ENCODE measurements around the gene NRCAM.

Gene NRCAM

GRCh38 chr7:108449521-108449920, 6.7 kb downstream of the NRCAM start:
- H3K27me3 ChIP-seq (ENCODE audit: insufficient read depth, low read length) = peaks cover 17% of the 10 kb centered on the region
- no peak overlapping the region for H3K4me3 ChIP-seq (ENCODE audit: low read length)
- H3K9me3 ChIP-seq (ENCODE audit: insufficient read depth, low read depth, low read length) = no peaks in the 10 kb centered on the region
- no peak overlapping the region; the same call in 1 of the 2 replicates for H3K27ac ChIP-seq (ENCODE audit: low read depth, low read length)
- peaks cover 26% of the 10 kb centered on the region for H3K4me1 ChIP-seq (ENCODE audit: insufficient read depth, low read length)
- H3K36me3 ChIP-seq (ENCODE audit: insufficient read depth, low read length) = no peaks in the 10 kb centered on the region
- no peak overlapping the region for H3K9ac ChIP-seq (ENCODE audit: low read depth, low read length)

GRCh38 chr7:108448584-108449505, 7.4 kb downstream of the NRCAM start:
- 84% methylated on average over 9 of the region's 11 CpGs for WGBS
- H3K4me1 ChIP-seq (ENCODE audit: insufficient read depth, low read length) = peaks cover 19% of the 10 kb centered on the region
- H3K4me3 ChIP-seq (ENCODE audit: low read length) = no peak overlapping the region; the same call in 1 of the 2 replicates
- H3K27ac ChIP-seq (ENCODE audit: low read depth, low read length) = peak overlapping the region; percentile 1; the same call in 1 of the 2 replicates
- H3K27me3 ChIP-seq (ENCODE audit: insufficient read depth, low read length) = peaks cover 10% of the 10 kb centered on the region
- H3K36me3 ChIP-seq (ENCODE audit: insufficient read depth, low read length) = no peaks in the 10 kb centered on the region
- H3K9me3 ChIP-seq (ENCODE audit: insufficient read depth, low read depth, low read length) = no peaks in the 10 kb centered on the region
- H3K9ac ChIP-seq (ENCODE audit: low read depth, low read length) = no peak overlapping the region

- 84% methylated on average over 5 of the region's 5 CpGs for WGBS
- Histone ChIP-seq H3K36me3 (ENCODE audit: insufficient read depth, low read length) (no peaks in the 10 kb centered on the region), H3K4me1 (ENCODE audit: insufficient read depth, low read length) (peaks cover 3% of the 10 kb centered on the region; the same call in 1 of the 2 replicates), H3K9ac (ENCODE audit: low read depth, low read length) (no peak overlapping the region), H3K9me3 (ENCODE audit: insufficient read depth, low read depth, low read length) (no peaks in the 10 kb centered on the region), H3K27ac (ENCODE audit: low read depth, low read length) (no peak overlapping the region), H3K4me3 (ENCODE audit: low read length) (no peak overlapping the region), H3K27me3 (ENCODE audit: insufficient read depth, low read length) (no peaks in the 10 kb centered on the region)
Observed at GRCh38 chr7:108442039-108442568, 14.1 kb downstream of the NRCAM start.

GRCh38 chr7:108441392-108441955, 14.8 kb downstream of the NRCAM start:
- H3K9ac ChIP-seq (ENCODE audit: low read depth, low read length) = no peak overlapping the region
- no peaks in the 10 kb centered on the region for H3K36me3 ChIP-seq (ENCODE audit: insufficient read depth, low read length)
- 95% methylated on average over 3 of the region's 4 CpGs for WGBS
- H3K27me3 ChIP-seq (ENCODE audit: insufficient read depth, low read length) = no peaks in the 10 kb centered on the region
- H3K4me3 ChIP-seq (ENCODE audit: low read length) = no peak overlapping the region
- H3K4me1 ChIP-seq (ENCODE audit: insufficient read depth, low read length) = peaks cover 3% of the 10 kb centered on the region; the same call in 1 of the 2 replicates
- H3K9me3 ChIP-seq (ENCODE audit: insufficient read depth, low read depth, low read length) = no peaks in the 10 kb centered on the region
- no peak overlapping the region for H3K27ac ChIP-seq (ENCODE audit: low read depth, low read length)

- WGBS = 92% methylated on average over 3 of the region's 3 CpGs
- no peaks in the 10 kb centered on the region for H3K36me3 ChIP-seq (ENCODE audit: insufficient read depth, low read length)
- H3K9me3 ChIP-seq (ENCODE audit: insufficient read depth, low read depth, low read length) = no peaks in the 10 kb centered on the region
- no peaks in the 10 kb centered on the region for H3K27me3 ChIP-seq (ENCODE audit: insufficient read depth, low read length)
- H3K27ac ChIP-seq (ENCODE audit: low read depth, low read length) = no peak overlapping the region
- no peak overlapping the region for H3K4me3 ChIP-seq (ENCODE audit: low read length)
- peak overlapping the region; percentile 19; the same call in 1 of the 2 replicates for H3K9ac ChIP-seq (ENCODE audit: low read depth, low read length)
- peaks cover 3% of the 10 kb centered on the region; the same call in 1 of the 2 replicates for H3K4me1 ChIP-seq (ENCODE audit: insufficient read depth, low read length)
Observed at GRCh38 chr7:108440613-108441012, 15.6 kb downstream of the NRCAM start.

GRCh38 chr7:108436906-108437305, 19.3 kb downstream of the NRCAM start:
- H3K4me1 ChIP-seq (ENCODE audit: insufficient read depth, low read length) = peaks cover 3% of the 10 kb centered on the region; the same call in 1 of the 2 replicates
- H3K36me3 ChIP-seq (ENCODE audit: insufficient read depth, low read length) = no peaks in the 10 kb centered on the region
- H3K27me3 ChIP-seq (ENCODE audit: insufficient read depth, low read length) = no peaks in the 10 kb centered on the region
- H3K27ac ChIP-seq (ENCODE audit: low read depth, low read length) = no peak overlapping the region
- no peak overlapping the region for H3K4me3 ChIP-seq (ENCODE audit: low read length)
- no peaks in the 10 kb centered on the region; the same call in 1 of the 2 replicates for H3K9me3 ChIP-seq (ENCODE audit: insufficient read depth, low read depth, low read length)
- H3K9ac ChIP-seq (ENCODE audit: low read depth, low read length) = no peak overlapping the region
- WGBS = 84% methylated on average over 3 of the region's 3 CpGs

- Histone ChIP-seq H3K27ac (ENCODE audit: low read depth, low read length) (no peak overlapping the region), H3K36me3 (ENCODE audit: insufficient read depth, low read length) (no peaks in the 10 kb centered on the region), H3K9me3 (ENCODE audit: insufficient read depth, low read depth, low read length) (no peaks in the 10 kb centered on the region; the same call in 1 of the 2 replicates), H3K27me3 (ENCODE audit: insufficient read depth, low read length) (no peaks in the 10 kb centered on the region), H3K4me1 (ENCODE audit: insufficient read depth, low read length) (no peaks in the 10 kb centered on the region), H3K9ac (ENCODE audit: low read depth, low read length) (no peak overlapping the region), H3K4me3 (ENCODE audit: low read length) (no peak overlapping the region)
- WGBS = 93% methylated on average over 2 of the region's 2 CpGs
Observed at GRCh38 chr7:108434010-108434409, 22.2 kb downstream of the NRCAM start.

GRCh38 chr7:108431099-108431498, 25.1 kb downstream of the NRCAM start:
- no peak overlapping the region for H3K4me3 ChIP-seq (ENCODE audit: low read length)
- no peaks in the 10 kb centered on the region for H3K27me3 ChIP-seq (ENCODE audit: insufficient read depth, low read length)
- no peaks in the 10 kb centered on the region for H3K4me1 ChIP-seq (ENCODE audit: insufficient read depth, low read length)
- no peaks in the 10 kb centered on the region; the same call in 1 of the 2 replicates for H3K9me3 ChIP-seq (ENCODE audit: insufficient read depth, low read depth, low read length)
- H3K9ac ChIP-seq (ENCODE audit: low read depth, low read length) = no peak overlapping the region
- no peaks in the 10 kb centered on the region for H3K36me3 ChIP-seq (ENCODE audit: insufficient read depth, low read length)
- no peak overlapping the region for H3K27ac ChIP-seq (ENCODE audit: low read depth, low read length)
- WGBS = 89% methylated on average over 1 of the region's 1 CpG

- WGBS = 92% methylated on average over 1 of the region's 1 CpG
Observed at GRCh38 chr7:108430664-108431063, 25.6 kb downstream of the NRCAM start.

GRCh38 chr7:108427766-108428165, 28.5 kb downstream of the NRCAM start:
- H3K27me3 ChIP-seq (ENCODE audit: insufficient read depth, low read length) = no peaks in the 10 kb centered on the region
- H3K4me1 ChIP-seq (ENCODE audit: insufficient read depth, low read length) = no peaks in the 10 kb centered on the region
- 80% methylated on average over 1 of the region's 1 CpG for WGBS
- no peaks in the 10 kb centered on the region for H3K9me3 ChIP-seq (ENCODE audit: insufficient read depth, low read depth, low read length)
- no peak overlapping the region for H3K9ac ChIP-seq (ENCODE audit: low read depth, low read length)
- H3K36me3 ChIP-seq (ENCODE audit: insufficient read depth, low read length) = no peaks in the 10 kb centered on the region
- H3K27ac ChIP-seq (ENCODE audit: low read depth, low read length) = no peak overlapping the region
- H3K4me3 ChIP-seq (ENCODE audit: low read length) = no peak overlapping the region

More at GRCh38 chr7:108430664-108431063, 25.6 kb downstream of the NRCAM start:
- Histone ChIP-seq H3K4me1 (ENCODE audit: insufficient read depth, low read length) (no peaks in the 10 kb centered on the region), H3K9me3 (ENCODE audit: insufficient read depth, low read depth, low read length) (no peaks in the 10 kb centered on the region; the same call in 1 of the 2 replicates), H3K4me3 (ENCODE audit: low read length) (no peak overlapping the region), H3K9ac (ENCODE audit: low read depth, low read length) (no peak overlapping the region), H3K27me3 (ENCODE audit: insufficient read depth, low read length) (no peaks in the 10 kb centered on the region), H3K36me3 (ENCODE audit: insufficient read depth, low read length) (no peaks in the 10 kb centered on the region), H3K27ac (ENCODE audit: low read depth, low read length) (no peak overlapping the region)

GRCh38 chr7:108425714-108426275, 30.4 kb downstream of the NRCAM start:
- Histone ChIP-seq H3K9ac (ENCODE audit: low read depth, low read length) (no peak overlapping the region), H3K27ac (ENCODE audit: low read depth, low read length) (no peak overlapping the region), H3K9me3 (ENCODE audit: insufficient read depth, low read depth, low read length) (no peaks in the 10 kb centered on the region), H3K36me3 (ENCODE audit: insufficient read depth, low read length) (no peaks in the 10 kb centered on the region), H3K4me1 (ENCODE audit: insufficient read depth, low read length) (peaks cover 3% of the 10 kb centered on the region; the same call in 1 of the 2 replicates), H3K4me3 (ENCODE audit: low read length) (no peak overlapping the region), H3K27me3 (ENCODE audit: insufficient read depth, low read length) (no peaks in the 10 kb centered on the region)
- WGBS = 96% methylated on average over 2 of the region's 2 CpGs

All from HUES64 (cell line).